GM12872 (cell line): Measurements from ENCODE around the gene TRIB2.

Source experiments
- TF ChIP-seq, protein P1 (sequence below): IDR thresholded peaks from 3 replicates; pipeline ENCODE4 v1.5.1; 2011; ENCODE audit warnings: low read depth, mild to moderate bottlenecking, low read length, moderate library complexity; ENCODE audit not compliant: insufficient read depth

Gene TRIB2

DNA sequence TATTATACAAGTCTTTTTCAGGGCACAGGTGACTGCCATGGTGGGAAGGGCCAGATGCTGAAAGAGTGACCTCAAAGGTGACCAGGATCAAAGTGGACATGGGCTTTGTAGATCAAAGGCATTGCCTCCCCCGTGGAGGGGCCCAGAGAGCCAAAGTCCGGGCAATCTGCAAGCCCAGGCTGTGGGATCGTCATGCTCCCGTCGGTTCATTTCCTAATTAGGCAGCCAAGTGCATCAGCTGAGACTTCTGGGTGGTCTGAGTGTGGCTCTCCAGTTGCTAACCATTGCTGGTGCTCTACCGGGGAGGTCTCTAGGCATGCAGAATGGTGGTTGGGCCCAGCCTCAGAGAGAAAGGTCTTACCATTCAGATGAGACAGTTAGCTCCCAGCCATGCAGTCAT is 61.6 kb downstream of the TRIB2 start:
- TF ChIP-seq, protein P1, sequence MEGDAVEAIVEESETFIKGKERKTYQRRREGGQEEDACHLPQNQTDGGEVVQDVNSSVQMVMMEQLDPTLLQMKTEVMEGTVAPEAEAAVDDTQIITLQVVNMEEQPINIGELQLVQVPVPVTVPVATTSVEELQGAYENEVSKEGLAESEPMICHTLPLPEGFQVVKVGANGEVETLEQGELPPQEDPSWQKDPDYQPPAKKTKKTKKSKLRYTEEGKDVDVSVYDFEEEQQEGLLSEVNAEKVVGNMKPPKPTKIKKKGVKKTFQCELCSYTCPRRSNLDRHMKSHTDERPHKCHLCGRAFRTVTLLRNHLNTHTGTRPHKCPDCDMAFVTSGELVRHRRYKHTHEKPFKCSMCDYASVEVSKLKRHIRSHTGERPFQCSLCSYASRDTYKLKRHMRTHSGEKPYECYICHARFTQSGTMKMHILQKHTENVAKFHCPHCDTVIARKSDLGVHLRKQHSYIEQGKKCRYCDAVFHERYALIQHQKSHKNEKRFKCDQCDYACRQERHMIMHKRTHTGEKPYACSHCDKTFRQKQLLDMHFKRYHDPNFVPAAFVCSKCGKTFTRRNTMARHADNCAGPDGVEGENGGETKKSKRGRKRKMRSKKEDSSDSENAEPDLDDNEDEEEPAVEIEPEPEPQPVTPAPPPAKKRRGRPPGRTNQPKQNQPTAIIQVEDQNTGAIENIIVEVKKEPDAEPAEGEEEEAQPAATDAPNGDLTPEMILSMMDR, result no peak

GRCh38 chr2:12778811-12779579 is 62.3 kb downstream of the TRIB2 start:
- TF ChIP-seq, protein P1, result no peak

GRCh38 chr2:12781329-12781728 is 64.6 kb downstream of the TRIB2 start:
- TF ChIP-seq, protein P1, result no peak

DNA sequence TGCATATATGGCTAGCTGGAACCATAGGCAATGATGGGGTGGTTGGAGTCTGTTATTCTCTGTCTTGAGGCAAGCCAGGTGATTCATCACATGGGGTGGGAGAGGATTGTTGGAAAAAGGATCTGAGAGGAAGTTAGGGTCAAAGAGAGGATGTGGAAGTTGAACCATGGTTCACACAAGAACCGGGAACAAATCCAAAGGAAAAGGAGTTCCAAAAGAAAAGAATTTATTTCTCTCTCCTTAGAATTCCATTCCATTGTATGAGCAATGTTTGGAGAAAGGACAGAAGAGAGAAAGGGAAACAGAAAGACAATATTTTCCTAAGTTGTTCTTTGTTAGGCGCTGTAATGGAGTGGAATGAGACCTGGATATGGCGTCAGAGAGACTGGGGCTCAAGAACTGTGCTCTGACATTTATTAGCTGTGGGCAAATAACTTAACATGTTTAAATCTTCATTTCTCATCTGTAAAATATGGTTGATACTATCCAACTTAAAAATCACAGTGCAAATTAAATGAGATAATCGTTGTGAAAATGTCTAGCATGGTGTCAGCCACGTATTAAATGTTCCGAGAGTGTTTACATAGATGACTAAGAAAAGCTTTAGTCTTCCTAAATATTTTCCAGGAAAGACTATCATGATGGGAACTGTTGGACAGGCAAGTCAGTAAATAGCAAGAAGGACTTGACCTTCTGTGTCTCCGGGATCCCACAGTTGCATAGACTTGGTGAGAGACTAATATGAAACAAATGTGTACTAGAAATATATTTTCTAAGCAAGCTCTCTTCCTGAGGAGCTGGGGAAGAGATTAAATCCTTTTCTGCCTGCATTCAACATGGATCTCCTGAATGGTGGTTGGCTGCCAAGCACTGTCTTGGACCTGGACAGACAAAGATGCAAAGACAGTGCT is 71.4 kb downstream of the TRIB2 start:
- TF ChIP-seq, protein P1, result no peak

GRCh38 chr2:12791906-12792305 is 75.2 kb downstream of the TRIB2 start:
- TF ChIP-seq, protein P1, result no peak
